Measurements from ENCODE around the gene TENM3.

GRCh38 chr4:182562350-182562749 is 319.1 kb downstream of the TENM3 start:
- no peak for TF ChIP-seq SP2 (IDR thresholded peaks at IDR 0.05; ENCODE audit: low read length)
- no peak for TF ChIP-seq CTCF (IDR thresholded peaks at IDR 0.05; ENCODE audit: control extremely low read depth in 1 of 3, insufficient read depth in 1 of 3, low read depth in 1 of 3, low read length in 3 of 3)
- TF ChIP-seq CEBPB (IDR thresholded peaks at IDR 0.05; ENCODE audit: low read depth, low read length), result no peak
- TF ChIP-seq CREB1 (IDR thresholded peaks at IDR 0.05), result no peak
- TF ChIP-seq ATF2 (IDR thresholded peaks at IDR 0.05; ENCODE audit: low read length), result no peak
- no peak for TF ChIP-seq USF2 (IDR thresholded peaks at IDR 0.05; ENCODE audit: low read length)
